ENCODE results near the gene CHCHD3.

The CHCHD3 gene

GRCh38 chr7:133016604-133017003 is 65.3 kb downstream of the CHCHD3 start:
- TF ChIP-seq CTCF (conservative IDR thresholded peaks at IDR 0.05; ENCODE audit: low read length), result no peak
- TF ChIP-seq EZH2phosphoT487 (IDR thresholded peaks at IDR 0.05; ENCODE audit: borderline replicate concordance), result no peak
- Histone ChIP-seq H3F3A (ENCODE audit: low read depth) (no peaks in the 10 kb centered on the region), H3K4me1 (ENCODE audit: insufficient read depth, low read length, poor library complexity, severe bottlenecking) (no peaks in the 10 kb centered on the region), H3K9me3 (ENCODE audit: insufficient read depth, low read depth, low read length) (no peaks in the 10 kb centered on the region), H3K79me2 (ENCODE audit: insufficient read depth, low read length) (peaks cover 41% of the 10 kb centered on the region), H3K4me3 (ENCODE audit: low read length, poor library complexity, severe bottlenecking) (no peak overlapping the region), H2AFZ (ENCODE audit: low read length) (no peak overlapping the region), H3K9me2 (replicated peaks; ENCODE audit: low read depth, low read length) (no peaks in the 10 kb centered on the region), H3K36me3 (ENCODE audit: insufficient read depth, low read length) (peaks cover 9% of the 10 kb centered on the region; the same call in 1 of the 2 replicates), H3K9ac (ENCODE audit: low read depth, low read length, poor library complexity, severe bottlenecking) (no peak overlapping the region), H3K4me2 (ENCODE audit: low read depth, low read length, poor library complexity, severe bottlenecking) (no peak overlapping the region), H3K27me3 (ENCODE audit: insufficient read depth, low read length, poor library complexity, severe bottlenecking) (no peaks in the 10 kb centered on the region), H4K20me1 (ENCODE audit: insufficient read depth, low read length, poor library complexity, severe bottlenecking) (peaks cover 5% of the 10 kb centered on the region)

- H3K9me2 ChIP-seq (replicated peaks; ENCODE audit: low read depth, low read length), result no peaks in the 10 kb centered on the region
- TF ChIP-seq EZH2phosphoT487 (IDR thresholded peaks at IDR 0.05; ENCODE audit: borderline replicate concordance), result no peak
- no peak for TF ChIP-seq CTCF (conservative IDR thresholded peaks at IDR 0.05; ENCODE audit: low read length)
- peaks cover 43% of the 10 kb centered on the region for H3K79me2 ChIP-seq (ENCODE audit: insufficient read depth, low read length)
Measured at GRCh38 chr7:133015888-133016287, 66.0 kb downstream of the CHCHD3 start.

GRCh38 chr7:133011746-133012145 is 70.1 kb downstream of the CHCHD3 start:
- Histone ChIP-seq H3K9ac (ENCODE audit: low read depth, low read length, poor library complexity, severe bottlenecking) (no peak overlapping the region), H3F3A (ENCODE audit: low read depth) (no peaks in the 10 kb centered on the region), H2AFZ (ENCODE audit: low read length) (no peak overlapping the region), H3K36me3 (ENCODE audit: insufficient read depth, low read length) (no peaks in the 10 kb centered on the region), H3K27me3 (ENCODE audit: insufficient read depth, low read length, poor library complexity, severe bottlenecking) (no peaks in the 10 kb centered on the region), H3K9me2 (replicated peaks; ENCODE audit: low read depth, low read length) (no peaks in the 10 kb centered on the region), H3K4me2 (ENCODE audit: low read depth, low read length, poor library complexity, severe bottlenecking) (no peak overlapping the region), H3K4me3 (ENCODE audit: low read length, poor library complexity, severe bottlenecking) (no peak overlapping the region), H3K9me3 (ENCODE audit: insufficient read depth, low read depth, low read length) (no peaks in the 10 kb centered on the region), H3K4me1 (ENCODE audit: insufficient read depth, low read length, poor library complexity, severe bottlenecking) (no peaks in the 10 kb centered on the region), H3K79me2 (ENCODE audit: insufficient read depth, low read length) (peaks cover 57% of the 10 kb centered on the region), H4K20me1 (ENCODE audit: insufficient read depth, low read length, poor library complexity, severe bottlenecking) (peaks cover 10% of the 10 kb centered on the region)
- TF ChIP-seq CTCF (conservative IDR thresholded peaks at IDR 0.05; ENCODE audit: low read length), result no peak

More at GRCh38 chr7:133015888-133016287, 66.0 kb downstream of the CHCHD3 start:
- no peaks in the 10 kb centered on the region for H3K27me3 ChIP-seq (ENCODE audit: insufficient read depth, low read length, poor library complexity, severe bottlenecking)
- H3K9me3 ChIP-seq (ENCODE audit: insufficient read depth, low read depth, low read length), result no peaks in the 10 kb centered on the region
- peaks cover 5% of the 10 kb centered on the region for H4K20me1 ChIP-seq (ENCODE audit: insufficient read depth, low read length, poor library complexity, severe bottlenecking)
- no peaks in the 10 kb centered on the region for H3K4me1 ChIP-seq (ENCODE audit: insufficient read depth, low read length, poor library complexity, severe bottlenecking)
- no peak overlapping the region for H3K4me2 ChIP-seq (ENCODE audit: low read depth, low read length, poor library complexity, severe bottlenecking)
- peaks cover 3% of the 10 kb centered on the region; the same call in 1 of the 2 replicates for H3K36me3 ChIP-seq (ENCODE audit: insufficient read depth, low read length)
- H3K4me3 ChIP-seq (ENCODE audit: low read length, poor library complexity, severe bottlenecking), result no peak overlapping the region
- no peak overlapping the region for H3K9ac ChIP-seq (ENCODE audit: low read depth, low read length, poor library complexity, severe bottlenecking)
- H2AFZ ChIP-seq (ENCODE audit: low read length), result no peak overlapping the region
- no peaks in the 10 kb centered on the region for H3F3A ChIP-seq (ENCODE audit: low read depth)
